Measurements from ENCODE around the gene LARP1B.
"Not testable (repeated sequence)": the region's sequence is repeated elsewhere in the genome, so short reads cannot be mapped to it uniquely, and the experiment has no call there.

Gene LARP1B

GRCh38 chr4:128060699-128061565 is at the start of gene LARP1B:
Gene LARP1B, plus strand, starts transcription at chr4:128061312. Its CDS starts 13,640 bp downstream, at chr4:128074952.
- DNase-seq (ENCODE audit: low read depth in 2 of 3, low spot score in 2 of 3), result peak; percentile 81 to 93 (median 91)

GRCh38 chr4:128025319-128025718 is 35.8 kb upstream of the LARP1B start:
- no peak for DNase-seq (ENCODE audit: low read depth in 2 of 3, low spot score in 2 of 3)

GRCh38 chr4:128029907-128030306 is 31.2 kb upstream of the LARP1B start:
- DNase-seq (ENCODE audit: low read depth in 2 of 3, low spot score in 2 of 3), result no peak

GRCh38 chr4:128031756-128032384 is 29.2 kb upstream of the LARP1B start:
- no peak for DNase-seq (ENCODE audit: low read depth in 2 of 3, low spot score in 2 of 3)

- DNase-seq (ENCODE audit: low read depth in 2 of 3, low spot score in 2 of 3), result no peak
Measured at GRCh38 chr4:128039568-128039967, 21.5 kb upstream of the LARP1B start.

- DNase-seq (ENCODE audit: low read depth in 2 of 3, low spot score in 2 of 3), result not testable (repeated sequence)
Measured at GRCh38 chr4:128047019-128047418, 14.1 kb upstream of the LARP1B start.

- not testable (repeated sequence) for DNase-seq (ENCODE audit: low read depth in 2 of 3, low spot score in 2 of 3)
Measured at GRCh38 chr4:128047514-128047913, 13.6 kb upstream of the LARP1B start.

GRCh38 chr4:128051229-128051628 is 9.9 kb upstream of the LARP1B start:
- DNase-seq (ENCODE audit: low read depth in 2 of 3, low spot score in 2 of 3), result not testable (repeated sequence)

- DNase-seq (ENCODE audit: low read depth in 2 of 3, low spot score in 2 of 3), result not testable (repeated sequence)
Measured at GRCh38 chr4:128054907-128055306, 6.2 kb upstream of the LARP1B start.

- DNase-seq (ENCODE audit: low read depth in 2 of 3, low spot score in 2 of 3), result not testable (repeated sequence)
Measured at GRCh38 chr4:128055441-128056206, 5.5 kb upstream of the LARP1B start.

GRCh38 chr4:128056396-128056795 is 4.7 kb upstream of the LARP1B start:
- no peak for DNase-seq (ENCODE audit: low read depth in 2 of 3, low spot score in 2 of 3)

- DNase-seq (ENCODE audit: low read depth in 2 of 3, low spot score in 2 of 3), result no peak
Measured at GRCh38 chr4:128060121-128060698, 902 bp upstream of the LARP1B start.

GRCh38 chr4:128061566-128062536 is 739 bp downstream of the LARP1B start:
- peak; percentile 24 to 43 (median 40) for DNase-seq (ENCODE audit: low read depth in 2 of 3, low spot score in 2 of 3)

- not testable (repeated sequence) for DNase-seq (ENCODE audit: low read depth in 2 of 3, low spot score in 2 of 3)
Measured at GRCh38 chr4:128066453-128066820, 5.3 kb downstream of the LARP1B start.

GRCh38 chr4:128068918-128069317 is 7.8 kb downstream of the LARP1B start:
- DNase-seq (ENCODE audit: low read depth in 2 of 3, low spot score in 2 of 3), result no peak

- DNase-seq (ENCODE audit: low read depth in 2 of 3, low spot score in 2 of 3), result no peak
Measured at GRCh38 chr4:128076464-128076863, 15.4 kb downstream of the LARP1B start.

- not testable (repeated sequence) for DNase-seq (ENCODE audit: low read depth in 2 of 3, low spot score in 2 of 3)
Measured at GRCh38 chr4:128095293-128095692, 34.2 kb downstream of the LARP1B start.

- no peak for DNase-seq (ENCODE audit: low read depth in 2 of 3, low spot score in 2 of 3)
Measured at GRCh38 chr4:128107766-128108165, 46.7 kb downstream of the LARP1B start.

GRCh38 chr4:128123036-128123435 is 61.9 kb downstream of the LARP1B start:
- no peak for DNase-seq (ENCODE audit: low read depth in 2 of 3, low spot score in 2 of 3)

- DNase-seq (ENCODE audit: low read depth in 2 of 3, low spot score in 2 of 3), result no peak
Measured at GRCh38 chr4:128130621-128131020, 69.5 kb downstream of the LARP1B start.

All from activated CD8-positive, alpha-beta memory T cell treated with anti-CD3 and anti-CD28 coated beads for 48 hours (primary cell).